ENCODE results near the gene NLRP4.

DNA sequence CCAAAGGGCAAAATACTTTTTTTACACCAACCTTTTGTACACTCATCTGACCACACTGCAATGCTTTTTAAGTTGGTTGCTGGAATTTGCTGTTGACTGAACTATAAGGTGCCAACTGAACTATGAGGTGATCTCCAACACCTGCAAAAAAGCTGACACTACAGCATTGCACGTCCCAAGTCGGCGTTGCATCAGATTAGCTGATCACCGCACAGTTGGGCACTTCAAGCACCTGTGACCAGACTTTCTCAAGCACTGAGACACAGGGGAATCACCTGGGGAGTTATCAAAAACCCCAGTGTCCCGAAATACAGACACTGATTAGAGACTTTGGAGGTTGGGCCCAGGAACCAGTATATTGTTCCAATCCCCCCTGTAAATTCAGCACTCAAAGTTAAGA is 5.7 kb upstream of the NLRP4 start:
- TF ChIP-seq ISL1 (CRISPR knock-in tag; IDR thresholded peaks at IDR 0.05) (no peak), ZNF565 (CRISPR knock-in tag; conservative IDR thresholded peaks at IDR 0.05; ENCODE audit: low read depth) (no peak)
- TF ChIP-seq, protein P1, sequence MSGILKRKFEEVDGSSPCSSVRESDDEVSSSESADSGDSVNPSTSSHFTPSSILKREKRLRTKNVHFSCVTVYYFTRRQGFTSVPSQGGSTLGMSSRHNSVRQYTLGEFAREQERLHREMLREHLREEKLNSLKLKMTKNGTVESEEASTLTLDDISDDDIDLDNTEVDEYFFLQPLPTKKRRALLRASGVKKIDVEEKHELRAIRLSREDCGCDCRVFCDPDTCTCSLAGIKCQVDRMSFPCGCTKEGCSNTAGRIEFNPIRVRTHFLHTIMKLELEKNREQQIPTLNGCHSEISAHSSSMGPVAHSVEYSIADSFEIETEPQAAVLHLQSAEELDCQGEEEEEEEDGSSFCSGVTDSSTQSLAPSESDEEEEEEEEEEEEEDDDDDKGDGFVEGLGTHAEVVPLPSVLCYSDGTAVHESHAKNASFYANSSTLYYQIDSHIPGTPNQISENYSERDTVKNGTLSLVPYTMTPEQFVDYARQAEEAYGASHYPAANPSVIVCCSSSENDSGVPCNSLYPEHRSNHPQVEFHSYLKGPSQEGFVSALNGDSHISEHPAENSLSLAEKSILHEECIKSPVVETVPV (CRISPR knock-in tag; IDR thresholded peaks at IDR 0.05), result no peak
- TF ChIP-seq, protein P2, sequence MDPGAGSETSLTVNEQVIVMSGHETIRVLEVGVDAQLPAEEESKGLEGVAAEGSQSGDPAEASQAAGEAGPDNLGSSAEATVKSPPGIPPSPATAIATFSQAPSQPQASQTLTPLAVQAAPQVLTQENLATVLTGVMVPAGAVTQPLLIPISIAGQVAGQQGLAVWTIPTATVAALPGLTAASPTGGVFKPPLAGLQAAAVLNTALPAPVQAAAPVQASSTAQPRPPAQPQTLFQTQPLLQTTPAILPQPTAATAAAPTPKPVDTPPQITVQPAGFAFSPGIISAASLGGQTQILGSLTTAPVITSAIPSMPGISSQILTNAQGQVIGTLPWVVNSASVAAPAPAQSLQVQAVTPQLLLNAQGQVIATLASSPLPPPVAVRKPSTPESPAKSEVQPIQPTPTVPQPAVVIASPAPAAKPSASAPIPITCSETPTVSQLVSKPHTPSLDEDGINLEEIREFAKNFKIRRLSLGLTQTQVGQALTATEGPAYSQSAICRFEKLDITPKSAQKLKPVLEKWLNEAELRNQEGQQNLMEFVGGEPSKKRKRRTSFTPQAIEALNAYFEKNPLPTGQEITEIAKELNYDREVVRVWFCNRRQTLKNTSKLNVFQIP (CRISPR knock-in tag; IDR thresholded peaks at IDR 0.05; ENCODE audit: borderline replicate concordance, low read depth), result no peak

Measured in SK-N-SH treated with all-trans-retinoic acid at 6 μM for 48 hours (cell line).